Body of pancreas (tissue), 4 donors: ENCODE measurements around the gene COX5B. TPM values are rescaled to one million over a fixed set of nuclear protein-coding genes. Genes with fewer than 3 reads are reported as not detected.

Experiments
- ATAC-seq: fragments of 150-250 bp; one replicate; pipeline ENCODE4 v1.9.1; 2016
- DNase-seq, 4 donors: peaks; one replicate each; pipeline ENCODE4 v3.0.0-alpha.2; 2019
- H3K27ac ChIP-seq, 4 donors: fragments of 200-600 bp; sonication (generic); 1 replicate in 3 of 4; 2 replicates in 1 of 4; pipeline versions ENCODE4 v1.5.1 to v1.6.1; 2016 to 2019; ENCODE audit warnings: mild to moderate bottlenecking in 1 of 4, mixed read lengths in 1 of 4, moderate library complexity in 1 of 4
- H3K27me3 ChIP-seq, 2 donors: fragments of 200-600 bp; sonication (generic); one replicate each; pipeline ENCODE4 v1.6.0; 2016; ENCODE audit warnings: mild to moderate bottlenecking in 1 of 2
- H3K36me3 ChIP-seq, 2 donors: fragments of 200-600 bp; sonication (generic); replicated peaks in 1 of 2; 2 replicates each; pipeline ENCODE4 v1.5.1; 2016; ENCODE audit warnings: low read depth in 2 of 2; ENCODE audit not compliant: insufficient read depth in 1 of 2
- H3K4me1 ChIP-seq: fragments of 200-600 bp; sonication (generic); one replicate; pipeline ENCODE4 v1.6.0; 2016
- H3K4me3 ChIP-seq, 2 donors: fragments of 200-600 bp; sonication (generic); 1 replicate in 1 of 2; 2 replicates in 1 of 2; pipeline ENCODE4 v1.5.1; 2016 to 2019
- H3K9me3 ChIP-seq, 3 donors: fragments of 200-600 bp; sonication (generic); 1 replicate in 2 of 3; 2 replicates in 1 of 3; pipeline ENCODE4 v1.5.1; 2016
- CTCF ChIP-seq, 7 experiments: fragments of 450-650 bp in 4 of 7; fragments of 200-600 bp in 3 of 7; sonication (generic) in 3 of 7; IDR thresholded peaks; one replicate each; pipeline ENCODE4 v1.5.1; 2016 to 2019; ENCODE audit warnings: antibody characterized with exemption in 7 of 7
- POLR2A ChIP-seq, 3 donors: fragments of 450-650 bp; IDR thresholded peaks; one replicate each; pipeline ENCODE4 v1.6.1; 2016; ENCODE audit warnings: antibody characterized with exemption in 3 of 3, mild to moderate bottlenecking in 2 of 3
- WGBS, 2 donors: methylation state at CpG; one replicate each; pipeline ENCODE4 v1.1.5; 2017; 5-methylcytosine and 5-hydroxymethylcytosine counted together
- intact Hi-C: fragments of 100-400 bp; cut with DNase I; formaldehyde crosslinking; loops from one replicate; pipeline ENCODE4 v1.15.1; 2023
- total RNA-seq, 2 donors: library from RNA; depleted of rRNA; stranded (reverse); fragments of >200 nt; gene quantifications; one replicate each; pipeline ENCODE4 v1.1.0, GENCODE V29; 2016

The COX5B gene
- total RNA-seq, 2 donors from 2014 or later, result 202 to 336 TPM

GRCh38 chr2:97654309-97654708 is 8.4 kb downstream of the COX5B start:
- ATAC-seq (no peak), DNase-seq (no peak)
- peaks cover 9 to 17% of the 10 kb centered on the region in 2 donors for H3K36me3 ChIP-seq
- no peak for TF ChIP-seq CTCF (IDR thresholded peaks at IDR 0.05)
- no peak for TF ChIP-seq POLR2A (IDR thresholded peaks at IDR 0.05)
- no peaks in the 10 kb centered on the region for H3K9me3 ChIP-seq
- no peaks in the 10 kb centered on the region for H3K4me1 ChIP-seq
- H3K4me3 ChIP-seq, result no peak overlapping the region
- no peaks in the 10 kb centered on the region for H3K27me3 ChIP-seq
- 91 to 93% methylated on average over 5 of the region's 5 CpGs for WGBS, 2 donors
- intact Hi-C loops, result no loop called here
- H3K27ac ChIP-seq, result no peak overlapping the region

DNA sequence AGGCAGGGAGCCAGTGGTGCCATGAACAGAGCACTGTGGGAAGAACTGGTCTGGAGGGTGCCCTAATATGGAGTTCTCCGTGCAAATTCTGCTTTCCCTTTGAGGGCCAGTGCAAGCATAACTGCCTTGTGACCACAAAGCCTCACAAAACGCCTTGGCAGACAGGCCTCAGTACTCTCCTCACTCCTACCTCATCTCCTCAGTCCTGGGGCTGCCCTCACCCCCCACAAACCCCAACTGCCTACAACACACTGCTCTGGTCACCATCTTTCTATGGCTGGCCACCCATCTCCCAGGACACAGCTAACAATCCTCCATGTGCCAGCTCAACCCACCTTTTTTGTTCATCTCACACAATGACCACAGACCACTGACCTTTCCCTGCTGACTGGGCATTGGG is 8.9 kb downstream of the COX5B start:
- no peak overlapping the region for H3K4me3 ChIP-seq
- no peaks in the 10 kb centered on the region for H3K9me3 ChIP-seq
- peaks cover 9 to 17% of the 10 kb centered on the region in 2 donors for H3K36me3 ChIP-seq
- TF ChIP-seq POLR2A (IDR thresholded peaks at IDR 0.05) (no peak), CTCF (IDR thresholded peaks at IDR 0.05) (no peak)
- no peaks in the 10 kb centered on the region for H3K4me1 ChIP-seq
- no peak overlapping the region for H3K27ac ChIP-seq
- intact Hi-C loops, result no loop called here
- WGBS, 2 donors, result 93 to 96% methylated on average over 2 of the region's 2 CpGs
- no peaks in the 10 kb centered on the region for H3K27me3 ChIP-seq
- no peak for DNase-seq
- ATAC-seq, result no peak

GRCh38 chr2:97656129-97656755 is 10.4 kb downstream of the COX5B start:
- H3K9me3 ChIP-seq, result no peaks in the 10 kb centered on the region
- WGBS, 2 donors, result 95 to 98% methylated on average over 6 to 7 of the region's 7 CpGs
- H3K4me3 ChIP-seq, result no peak overlapping the region
- TF ChIP-seq CTCF (IDR thresholded peaks at IDR 0.05) (no peak), POLR2A (IDR thresholded peaks at IDR 0.05) (no peak)
- H3K4me1 ChIP-seq, result peaks cover 6% of the 10 kb centered on the region
- peaks cover 9 to 17% of the 10 kb centered on the region in 2 donors for H3K36me3 ChIP-seq
- H3K27ac ChIP-seq, result no peak overlapping the region
- DNase-seq (no peak), ATAC-seq (no peak)
- no peaks in the 10 kb centered on the region for H3K27me3 ChIP-seq
- intact Hi-C loops, result no loop called here

DNA sequence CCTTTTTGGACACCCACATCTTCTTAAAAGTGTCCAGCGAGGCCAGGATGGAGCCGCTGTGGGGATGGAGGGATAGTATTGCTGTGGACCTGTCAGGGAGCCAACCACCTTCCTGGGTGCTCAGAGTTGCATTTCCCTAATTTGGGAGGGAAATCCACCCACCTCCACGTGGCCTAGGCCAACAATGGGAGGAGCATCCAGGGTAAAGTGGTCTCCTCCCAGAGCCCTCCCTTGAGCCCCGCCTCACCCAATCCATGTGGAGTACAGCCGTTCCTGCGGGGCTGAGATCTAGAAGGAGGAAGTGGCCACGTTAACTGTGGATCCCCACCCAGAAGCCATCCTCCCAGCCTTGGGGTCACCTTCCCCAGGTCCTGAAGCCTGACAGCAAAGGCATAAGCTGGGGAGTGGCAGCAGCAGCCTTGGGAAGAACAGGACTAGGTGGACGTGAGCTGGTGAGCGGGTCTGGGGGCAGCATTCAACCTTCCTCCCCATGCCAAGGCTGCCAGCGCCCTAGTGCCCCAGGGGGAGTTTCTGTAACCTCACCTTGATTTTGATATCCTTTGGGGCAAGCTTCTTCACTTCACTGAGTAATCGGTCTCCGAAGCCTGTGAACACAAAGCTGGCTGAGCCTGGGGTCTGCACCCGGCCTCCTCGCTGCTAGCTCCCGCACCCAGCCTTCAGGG is 11.2 kb downstream of the COX5B start:
- ATAC-seq, result no peak
- DNase-seq, result no peak
- peaks cover 9 to 17% of the 10 kb centered on the region in 2 donors for H3K36me3 ChIP-seq
- no peaks in the 10 kb centered on the region for H3K27me3 ChIP-seq
- 90 to 93% methylated on average over 12 to 15 of the region's 15 CpGs for WGBS, 2 donors
- no peaks in the 10 kb centered on the region for H3K9me3 ChIP-seq
- no peak overlapping the region for H3K27ac ChIP-seq
- TF ChIP-seq POLR2A (IDR thresholded peaks at IDR 0.05), result no peak
- TF ChIP-seq CTCF (IDR thresholded peaks at IDR 0.05), result no peak
- H3K4me1 ChIP-seq, result peaks cover 14% of the 10 kb centered on the region
- no peak overlapping the region for H3K4me3 ChIP-seq
- intact Hi-C loops, result no loop called here
